Osteoblast (primary cell): ENCODE results near the gene KRT2. TPM values are rescaled to one million over a fixed set of nuclear protein-coding genes. Genes with fewer than 3 reads are reported as not detected.

Experiments used
- DNase-seq: peaks from one replicate; pipeline ENCODE4 v3.0.0; 2011; ENCODE audit warnings: low spot score, mixed read lengths; ENCODE audit not compliant: insufficient read length; ENCODE audit errors: missing footprints
- H2AFZ ChIP-seq: 2 replicates; pipeline ENCODE4 v1.6.0; 2011; ENCODE audit warnings: mild to moderate bottlenecking, low read length
- H3K27ac ChIP-seq: 2 replicates; pipeline ENCODE4 v1.5.1; 2011; ENCODE audit warnings: mild to moderate bottlenecking, low read depth, low read length, moderate library complexity
- H3K27me3 ChIP-seq: 2 replicates; pipeline ENCODE4 v1.6.0; 2012; ENCODE audit warnings: mild to moderate bottlenecking, control low read depth, inconsistent platforms, low read length, moderate library complexity; ENCODE audit not compliant: insufficient read depth
- H3K36me3 ChIP-seq: 2 replicates; pipeline ENCODE4 v1.5.1; 2011; ENCODE audit warnings: mild to moderate bottlenecking, low read length, control low read depth, moderate library complexity; ENCODE audit not compliant: insufficient read depth
- H3K4me1 ChIP-seq: 2 replicates; pipeline ENCODE4 v1.5.1; 2011; ENCODE audit warnings: mild to moderate bottlenecking, low read length, control low read depth, moderate library complexity; ENCODE audit not compliant: insufficient read depth
- H3K4me2 ChIP-seq: 2 replicates; pipeline ENCODE4 v1.6.0; 2011; ENCODE audit warnings: mild to moderate bottlenecking, low read length; ENCODE audit not compliant: insufficient read depth
- H3K4me3 ChIP-seq: fragments of 200-600 bp; sonication (generic); 3 replicates; pipeline ENCODE4 v1.5.1; 2012; ENCODE audit warnings: mild to moderate bottlenecking, low read length, inconsistent platforms; ENCODE audit not compliant: insufficient read depth
- H3K79me2 ChIP-seq: 2 replicates; pipeline ENCODE4 v1.6.0; 2012; ENCODE audit warnings: mild to moderate bottlenecking, low read length, control low read depth, inconsistent platforms; ENCODE audit not compliant: insufficient read depth
- H3K9me3 ChIP-seq: 2 replicates; pipeline ENCODE4 v1.5.1; 2011; ENCODE audit warnings: low read depth, low read length, control low read depth
- H4K20me1 ChIP-seq: 2 replicates; pipeline ENCODE4 v1.6.0; 2012; ENCODE audit warnings: mild to moderate bottlenecking, low read length, control low read depth; ENCODE audit not compliant: insufficient read depth
- total RNA-seq: library from RNA; depleted of rRNA; stranded (reverse); fragments of >200 nt; gene quantifications from 2 replicates; pipeline ENCODE4 v1.2.3, GENCODE V29; 2012
- TF ChIP-seq, protein P1 (sequence below): IDR thresholded peaks from 2 replicates; pipeline ENCODE4 v1.5.1; 2011; ENCODE audit warnings: mild to moderate bottlenecking, low read depth, low read length, moderate library complexity; ENCODE audit errors: extremely low read depth

The KRT2 gene
- total RNA-seq, 1 donor = not detected

DNA sequence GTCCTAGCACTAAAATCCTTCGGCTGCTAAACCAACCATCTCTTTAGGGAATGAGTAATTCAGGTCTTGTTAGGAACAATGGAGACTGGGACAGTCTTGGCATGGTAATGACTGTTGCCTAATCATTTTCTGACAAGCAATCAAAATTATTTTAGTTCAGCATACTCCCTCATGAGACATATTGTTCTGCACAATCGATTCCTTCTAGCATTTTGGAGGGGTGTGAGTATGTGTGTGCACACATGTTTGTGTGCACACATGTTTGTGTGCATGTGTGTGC lies 30.3 kb upstream of the KRT2 start:
- Histone ChIP-seq H3K27ac (no peak overlapping the region), H3K4me1 (no peaks in the 10 kb centered on the region), H2AFZ (no peak overlapping the region), H3K79me2 (no peaks in the 10 kb centered on the region), H3K4me2 (no peak overlapping the region), H3K4me3 (no peak overlapping the region), H3K36me3 (no peaks in the 10 kb centered on the region), H4K20me1 (no peaks in the 10 kb centered on the region), H3K9me3 (no peaks in the 10 kb centered on the region), H3K27me3 (peaks cover 47% of the 10 kb centered on the region)
- DNase-seq = no peak
- TF ChIP-seq, protein P1, sequence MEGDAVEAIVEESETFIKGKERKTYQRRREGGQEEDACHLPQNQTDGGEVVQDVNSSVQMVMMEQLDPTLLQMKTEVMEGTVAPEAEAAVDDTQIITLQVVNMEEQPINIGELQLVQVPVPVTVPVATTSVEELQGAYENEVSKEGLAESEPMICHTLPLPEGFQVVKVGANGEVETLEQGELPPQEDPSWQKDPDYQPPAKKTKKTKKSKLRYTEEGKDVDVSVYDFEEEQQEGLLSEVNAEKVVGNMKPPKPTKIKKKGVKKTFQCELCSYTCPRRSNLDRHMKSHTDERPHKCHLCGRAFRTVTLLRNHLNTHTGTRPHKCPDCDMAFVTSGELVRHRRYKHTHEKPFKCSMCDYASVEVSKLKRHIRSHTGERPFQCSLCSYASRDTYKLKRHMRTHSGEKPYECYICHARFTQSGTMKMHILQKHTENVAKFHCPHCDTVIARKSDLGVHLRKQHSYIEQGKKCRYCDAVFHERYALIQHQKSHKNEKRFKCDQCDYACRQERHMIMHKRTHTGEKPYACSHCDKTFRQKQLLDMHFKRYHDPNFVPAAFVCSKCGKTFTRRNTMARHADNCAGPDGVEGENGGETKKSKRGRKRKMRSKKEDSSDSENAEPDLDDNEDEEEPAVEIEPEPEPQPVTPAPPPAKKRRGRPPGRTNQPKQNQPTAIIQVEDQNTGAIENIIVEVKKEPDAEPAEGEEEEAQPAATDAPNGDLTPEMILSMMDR = no peak

- DNase-seq = no peak
- TF ChIP-seq, protein P1 = no peak
- H3K4me3 ChIP-seq = no peak overlapping the region
These were observed 29.7 kb upstream of the KRT2 start for GRCh38 chr12:52681526-52682380.

GRCh38 chr12:52680363-52680762 lies 28.4 kb upstream of the KRT2 start, which contains the start of gene KRT1:
TSS of gene KRT1 (minus strand) at chr12:52680407. CDS start at chr12:52680348, 59 bp downstream.
- Histone ChIP-seq H3K36me3 (no peaks in the 10 kb centered on the region), H3K79me2 (no peaks in the 10 kb centered on the region), H3K27me3 (peaks cover 53% of the 10 kb centered on the region), H3K4me1 (no peaks in the 10 kb centered on the region), H4K20me1 (no peaks in the 10 kb centered on the region), H3K4me2 (no peak within 1 kb of the TSS), H3K9me3 (no peaks in the 10 kb centered on the region), H2AFZ (no peak within 1 kb of the TSS), H3K4me3 (no peak within 1 kb of the TSS), H3K27ac (no peak within 1 kb of the TSS)
- DNase-seq = no peak
- TF ChIP-seq, protein P1 = no peak

More at GRCh38 chr12:52681526-52682380, 29.7 kb upstream of the KRT2 start:
- Histone ChIP-seq H3K79me2 (no peaks in the 10 kb centered on the region), H3K27ac (no peak overlapping the region), H4K20me1 (no peaks in the 10 kb centered on the region), H3K27me3 (peaks cover 53% of the 10 kb centered on the region), H2AFZ (no peak overlapping the region), H3K36me3 (no peaks in the 10 kb centered on the region), H3K4me1 (no peaks in the 10 kb centered on the region), H3K9me3 (no peaks in the 10 kb centered on the region), H3K4me2 (no peak overlapping the region)

GRCh38 chr12:52679875-52680274 lies 27.9 kb upstream of the KRT2 start:
- H3K36me3 ChIP-seq = no peaks in the 10 kb centered on the region
- no peak overlapping the region for H3K27ac ChIP-seq
- no peak overlapping the region for H2AFZ ChIP-seq
- H4K20me1 ChIP-seq = no peaks in the 10 kb centered on the region
- H3K79me2 ChIP-seq = no peaks in the 10 kb centered on the region
- H3K4me1 ChIP-seq = no peaks in the 10 kb centered on the region
- no peak overlapping the region for H3K4me3 ChIP-seq
- no peak for DNase-seq
- H3K4me2 ChIP-seq = no peak overlapping the region
- no peaks in the 10 kb centered on the region for H3K9me3 ChIP-seq
- peaks cover 50% of the 10 kb centered on the region for H3K27me3 ChIP-seq
- TF ChIP-seq, protein P1 = no peak
